Activated naive CD4-positive, alpha-beta T cell treated with anti-CD3 and anti-CD28 coated beads, Interleukin-2, amount 50 U/mL, for 24 hours (primary cell): ENCODE results near the gene MANSC4.
"Not testable (repeated sequence)": the region's sequence is repeated elsewhere in the genome, so short reads cannot be mapped to it uniquely, and the experiment has no call there.

ENCODE experiments used
- H3K27ac Mint-ChIP-seq: one replicate; pipeline ENCODE4 v1.8.0; 2021; ENCODE audit warnings: mild to moderate bottlenecking, mixed read lengths
- H3K27me3 Mint-ChIP-seq: one replicate; pipeline ENCODE4 v1.8.0; 2021; ENCODE audit warnings: mixed read lengths
- H3K36me3 Mint-ChIP-seq: one replicate; pipeline ENCODE4 v1.8.0; 2021; ENCODE audit warnings: mixed read lengths
- H3K4me1 Mint-ChIP-seq: one replicate; pipeline ENCODE4 v1.8.0; 2021; ENCODE audit warnings: mixed read lengths
- H3K4me3 Mint-ChIP-seq: one replicate; pipeline ENCODE4 v1.8.0; 2021; ENCODE audit warnings: mild to moderate bottlenecking, mixed read lengths
- H3K9me3 Mint-ChIP-seq: one replicate; pipeline ENCODE4 v1.8.0; 2021; ENCODE audit warnings: mixed read lengths

The MANSC4 gene

DNA sequence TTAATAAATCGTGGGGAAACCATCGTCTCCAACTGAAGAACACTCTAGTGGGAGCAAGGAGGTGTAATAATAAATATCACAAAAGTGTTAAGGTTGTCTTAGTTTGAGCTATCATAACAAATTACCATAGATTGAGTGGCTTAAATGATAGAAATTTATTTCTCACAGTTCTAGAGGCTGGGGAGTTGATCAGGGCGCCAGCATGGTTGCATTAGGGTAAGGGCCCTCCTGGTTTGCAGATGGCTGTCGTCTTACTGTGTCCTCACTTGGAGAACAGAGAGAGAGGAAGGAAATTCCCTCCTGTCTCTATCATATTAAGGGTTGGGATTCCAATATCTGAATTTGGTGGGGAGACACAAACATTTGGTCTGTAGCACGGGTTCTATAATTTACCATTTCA lies 36.4 kb downstream of the MANSC4 start:
- Mint-ChIP-seq H3K27me3 (no peaks in the 10 kb centered on the region), H3K27ac (no peak overlapping the region), H3K9me3 (no peaks in the 10 kb centered on the region), H3K4me3 (no peak overlapping the region), H3K36me3 (peaks cover 21% of the 10 kb centered on the region), H3K4me1 (peaks cover 10% of the 10 kb centered on the region)

DNA sequence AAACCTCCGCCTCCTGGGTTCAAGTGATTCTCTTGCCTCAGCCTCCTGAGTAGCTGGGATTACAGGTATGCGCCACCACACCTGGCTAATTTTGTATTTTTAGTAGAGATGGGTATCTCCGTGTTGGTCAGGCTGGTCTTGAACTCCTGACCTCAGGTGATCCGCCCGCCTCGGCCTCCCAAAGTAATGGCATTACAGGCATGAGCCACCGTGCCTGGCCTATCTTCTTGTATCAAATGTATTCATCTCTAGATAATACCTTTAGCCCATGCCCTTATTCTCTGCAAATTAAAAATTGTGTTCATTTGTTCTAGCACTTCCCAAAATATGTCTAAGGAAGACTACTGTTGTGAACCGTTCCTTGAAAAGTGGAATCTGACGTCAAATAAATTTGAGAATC lies 45.7 kb downstream of the MANSC4 start:
- H3K36me3 Mint-ChIP-seq, H3K27me3 Mint-ChIP-seq, H3K9me3 Mint-ChIP-seq, H3K4me3 Mint-ChIP-seq, H3K4me1 Mint-ChIP-seq, H3K27ac Mint-ChIP-seq: not testable (repeated sequence)

DNA sequence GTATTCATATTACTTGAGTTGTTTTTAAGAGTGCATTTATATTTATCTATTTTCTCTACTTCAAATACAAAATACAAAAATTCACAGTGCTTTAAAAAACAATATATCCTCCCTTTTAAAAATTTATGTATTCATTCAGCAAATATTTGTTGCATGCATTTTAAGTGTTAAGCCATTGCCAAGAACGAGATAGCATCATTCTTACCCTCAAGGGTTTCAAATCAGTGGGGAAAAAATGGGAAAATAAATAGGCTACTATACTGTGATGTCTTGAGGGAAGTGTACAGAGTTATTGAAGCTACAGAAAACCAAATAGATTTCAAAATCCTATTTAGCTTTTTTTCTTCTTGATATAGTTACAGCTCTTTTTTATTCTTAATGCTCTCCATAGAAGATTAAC lies 46.2 kb downstream of the MANSC4 start:
- Mint-ChIP-seq H3K36me3 (peaks cover 9% of the 10 kb centered on the region), H3K27me3 (no peaks in the 10 kb centered on the region), H3K27ac (no peak overlapping the region)

DNA sequence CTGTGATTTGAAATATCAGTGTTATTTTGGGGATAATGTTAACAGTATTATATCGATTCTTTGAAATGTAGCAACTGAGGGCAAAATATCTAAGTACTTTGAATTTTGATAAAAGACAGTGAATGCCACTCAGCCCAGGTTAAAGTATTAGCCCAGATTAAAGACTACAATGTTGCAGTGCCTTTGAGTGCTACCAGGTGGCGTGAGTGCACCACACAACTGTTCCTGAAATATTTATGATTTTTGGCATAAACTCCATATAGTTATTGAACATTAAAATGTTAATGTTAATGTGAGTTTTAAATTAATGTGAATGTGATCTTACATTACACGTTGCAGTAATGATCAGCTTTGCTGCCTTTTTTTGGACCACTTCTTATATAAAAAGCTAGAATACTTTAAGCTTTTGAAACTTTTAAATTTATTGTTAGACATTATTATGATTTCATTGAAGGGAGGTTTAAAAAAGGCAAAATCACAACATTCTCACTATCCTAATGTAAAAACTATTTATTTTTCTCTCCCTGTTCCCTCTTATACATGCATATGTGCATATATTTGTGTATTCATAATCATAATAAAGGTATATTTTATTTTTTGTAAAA lies 46.9 kb downstream of the MANSC4 start:
- Mint-ChIP-seq H3K4me1 (no peaks in the 10 kb centered on the region), H3K4me3 (no peak overlapping the region), H3K36me3 (peaks cover 9% of the 10 kb centered on the region), H3K9me3 (no peaks in the 10 kb centered on the region), H3K27ac (no peak overlapping the region), H3K27me3 (no peaks in the 10 kb centered on the region)

More for the DNA sequence above, 46.2 kb downstream of the MANSC4 start:
- no peaks in the 10 kb centered on the region for H3K4me1 Mint-ChIP-seq
- H3K4me3 Mint-ChIP-seq, result no peak overlapping the region
- no peaks in the 10 kb centered on the region for H3K9me3 Mint-ChIP-seq

DNA sequence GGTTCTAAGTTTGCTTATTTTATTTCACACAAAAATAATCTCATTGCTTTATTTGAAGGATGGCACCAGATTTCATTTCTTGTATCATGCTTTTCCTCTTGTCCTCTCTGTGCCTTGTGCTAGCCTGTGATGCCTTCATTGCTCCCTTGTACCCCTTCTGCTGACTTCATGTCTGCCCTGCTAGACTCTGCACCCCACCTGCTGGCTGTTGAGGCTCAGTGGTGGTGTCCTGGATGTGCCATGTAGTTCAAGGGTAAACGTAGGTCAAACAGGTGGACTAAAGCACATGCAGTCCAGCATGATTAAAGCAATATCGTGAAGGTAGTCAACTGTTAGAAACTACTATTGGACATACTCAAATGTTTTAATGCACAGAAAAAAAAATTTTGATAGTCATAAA lies 47.8 kb downstream of the MANSC4 start:
- no peak overlapping the region for H3K27ac Mint-ChIP-seq
- no peaks in the 10 kb centered on the region for H3K27me3 Mint-ChIP-seq
- H3K9me3 Mint-ChIP-seq, result no peaks in the 10 kb centered on the region
- no peak overlapping the region for H3K4me3 Mint-ChIP-seq
- peaks cover 6% of the 10 kb centered on the region for H3K36me3 Mint-ChIP-seq
- H3K4me1 Mint-ChIP-seq, result no peaks in the 10 kb centered on the region

DNA sequence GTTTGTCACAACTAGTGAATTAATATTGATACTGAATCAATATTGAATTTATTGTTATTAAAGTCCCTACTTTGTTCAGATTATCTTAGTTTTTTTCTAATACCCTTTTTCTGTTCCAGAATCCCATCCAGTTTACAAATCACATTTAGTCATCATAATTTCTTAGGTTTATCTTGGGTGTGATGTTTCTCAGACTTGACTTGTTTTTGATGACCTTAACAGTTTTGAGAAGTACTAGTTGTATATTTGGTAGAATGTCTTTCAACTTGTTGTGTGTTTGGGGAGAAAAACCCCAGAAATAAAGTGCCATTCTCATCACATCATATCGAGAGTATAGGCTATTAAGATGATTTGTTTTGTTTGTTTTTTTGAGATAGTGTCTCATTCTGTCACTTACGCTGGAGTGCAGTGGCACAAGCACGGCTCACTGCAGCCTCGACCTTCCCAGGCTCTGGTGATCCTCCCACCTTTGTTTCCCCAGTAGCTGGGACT lies 49.9 kb downstream of the MANSC4 start:
- Mint-ChIP-seq H3K9me3 (no peaks in the 10 kb centered on the region), H3K27me3 (no peaks in the 10 kb centered on the region), H3K4me3 (no peak overlapping the region), H3K27ac (no peak overlapping the region), H3K4me1 (no peaks in the 10 kb centered on the region), H3K36me3 (peaks cover 4% of the 10 kb centered on the region)

DNA sequence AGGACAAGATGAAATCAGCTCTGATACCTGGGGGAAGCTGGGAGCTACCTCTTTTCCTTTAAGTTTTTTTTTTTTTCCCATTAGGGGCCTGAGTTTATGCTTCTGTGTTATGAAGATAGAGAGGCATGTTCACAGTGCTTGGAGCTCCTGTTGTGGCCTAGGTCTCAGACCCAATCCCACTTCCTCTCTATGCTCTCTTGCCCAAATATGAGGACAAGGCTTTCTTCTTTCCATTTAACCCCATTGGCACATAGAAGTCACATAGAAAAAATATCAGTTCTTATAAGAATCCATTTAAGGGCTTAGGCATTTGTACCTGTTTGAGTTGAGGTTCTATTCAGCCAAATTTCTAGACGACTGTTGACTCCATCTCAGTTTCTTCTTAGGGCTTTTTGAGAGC lies 56.8 kb downstream of the MANSC4 start:
- H3K9me3 Mint-ChIP-seq, result no peaks in the 10 kb centered on the region
- peaks cover 9% of the 10 kb centered on the region for H3K4me1 Mint-ChIP-seq
- H3K27me3 Mint-ChIP-seq, result no peaks in the 10 kb centered on the region
- H3K27ac Mint-ChIP-seq, result no peak overlapping the region
- no peak overlapping the region for H3K4me3 Mint-ChIP-seq
- H3K36me3 Mint-ChIP-seq, result peaks cover 5% of the 10 kb centered on the region
